HPDE6-E6E7 (cell line): ENCODE measurements around the gene SMPD4.
"Not testable (repeated sequence)": the region's sequence is repeated elsewhere in the genome, so short reads cannot be mapped to it uniquely, and the experiment has no call there.

ENCODE experiments used
- DNase-seq: peaks from one replicate; pipeline ENCODE4 v3.0.0; 2011; ENCODE audit warnings: missing footprints; ENCODE audit errors: extremely low spot score

The SMPD4 gene

GRCh38 chr2:130139331-130140280 is 41.8 kb downstream of the SMPD4 start:
- not testable (repeated sequence) for DNase-seq

- DNase-seq: not testable (repeated sequence)
These were observed 42.6 kb downstream of the SMPD4 start for GRCh38 chr2:130138841-130139251.

GRCh38 chr2:130138326-130138725 is 43.1 kb downstream of the SMPD4 start:
- DNase-seq: not testable (repeated sequence)

- not testable (repeated sequence) for DNase-seq
These were observed 44.3 kb downstream of the SMPD4 start for GRCh38 chr2:130137118-130137517.

- not testable (repeated sequence) for DNase-seq
These were observed 44.9 kb downstream of the SMPD4 start for GRCh38 chr2:130136546-130136945.

- no peak for DNase-seq
These were observed 45.5 kb downstream of the SMPD4 start for GRCh38 chr2:130135692-130136541.

GRCh38 chr2:130129120-130129829 is 52.1 kb downstream of the SMPD4 start, which contains the start of gene POTEF:
TSS of gene POTEF (minus strand) at chr2:130129222. CDS start at chr2:130120515, 8,707 bp downstream.
- not testable (repeated sequence) for DNase-seq

GRCh38 chr2:130128464-130128863 is 52.9 kb downstream of the SMPD4 start:
- DNase-seq: not testable (repeated sequence)

GRCh38 chr2:130127726-130128125 is 53.7 kb downstream of the SMPD4 start:
- DNase-seq: not testable (repeated sequence)

GRCh38 chr2:130120924-130121323 is 60.5 kb downstream of the SMPD4 start:
- not testable (repeated sequence) for DNase-seq

- not testable (repeated sequence) for DNase-seq
These were observed 78.6 kb downstream of the SMPD4 start for GRCh38 chr2:130102597-130103363.
